SU-DHL-6 (cell line): ENCODE data around the gene FADS3.

ENCODE experiments used
- EZH2phosphoT487 ChIP-seq: fragments of 200-600 bp; sonication (generic), shearing (Covaris generic); conservative IDR thresholded peaks from 2 replicates; pipeline ENCODE4 v1.6.1; 2018; ENCODE audit warnings: mild to moderate bottlenecking, antibody characterized with exemption, low read length, moderate library complexity, mixed read lengths
- TF ChIP-seq, protein P1 (sequence below): fragments of 200-600 bp; sonication (generic); IDR thresholded peaks from one replicate; pipeline ENCODE4 v1.5.1; 2017; ENCODE audit warnings: antibody characterized with exemption, mild to moderate bottlenecking, low read length, moderate library complexity; ENCODE audit not compliant: insufficient read depth, poor library complexity, severe bottlenecking

GRCh38 chr11:61844909-61845565 lies 46.3 kb downstream of the FADS3 start:
- TF ChIP-seq, protein P1, sequence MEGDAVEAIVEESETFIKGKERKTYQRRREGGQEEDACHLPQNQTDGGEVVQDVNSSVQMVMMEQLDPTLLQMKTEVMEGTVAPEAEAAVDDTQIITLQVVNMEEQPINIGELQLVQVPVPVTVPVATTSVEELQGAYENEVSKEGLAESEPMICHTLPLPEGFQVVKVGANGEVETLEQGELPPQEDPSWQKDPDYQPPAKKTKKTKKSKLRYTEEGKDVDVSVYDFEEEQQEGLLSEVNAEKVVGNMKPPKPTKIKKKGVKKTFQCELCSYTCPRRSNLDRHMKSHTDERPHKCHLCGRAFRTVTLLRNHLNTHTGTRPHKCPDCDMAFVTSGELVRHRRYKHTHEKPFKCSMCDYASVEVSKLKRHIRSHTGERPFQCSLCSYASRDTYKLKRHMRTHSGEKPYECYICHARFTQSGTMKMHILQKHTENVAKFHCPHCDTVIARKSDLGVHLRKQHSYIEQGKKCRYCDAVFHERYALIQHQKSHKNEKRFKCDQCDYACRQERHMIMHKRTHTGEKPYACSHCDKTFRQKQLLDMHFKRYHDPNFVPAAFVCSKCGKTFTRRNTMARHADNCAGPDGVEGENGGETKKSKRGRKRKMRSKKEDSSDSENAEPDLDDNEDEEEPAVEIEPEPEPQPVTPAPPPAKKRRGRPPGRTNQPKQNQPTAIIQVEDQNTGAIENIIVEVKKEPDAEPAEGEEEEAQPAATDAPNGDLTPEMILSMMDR, result no peak
- TF ChIP-seq EZH2phosphoT487, result no peak
